ENCODE data around the gene SLC8A2. TPM values are rescaled to one million over a fixed set of nuclear protein-coding genes. Genes with fewer than 3 reads are reported as not detected.

Gene SLC8A2
- total and polyA plus RNA-seq, 2 of the 8 experiments (the other 6 are each of a cell fraction or from before 2014, with no cell fraction given), result 7.3 to 12.4 TPM

DNA sequence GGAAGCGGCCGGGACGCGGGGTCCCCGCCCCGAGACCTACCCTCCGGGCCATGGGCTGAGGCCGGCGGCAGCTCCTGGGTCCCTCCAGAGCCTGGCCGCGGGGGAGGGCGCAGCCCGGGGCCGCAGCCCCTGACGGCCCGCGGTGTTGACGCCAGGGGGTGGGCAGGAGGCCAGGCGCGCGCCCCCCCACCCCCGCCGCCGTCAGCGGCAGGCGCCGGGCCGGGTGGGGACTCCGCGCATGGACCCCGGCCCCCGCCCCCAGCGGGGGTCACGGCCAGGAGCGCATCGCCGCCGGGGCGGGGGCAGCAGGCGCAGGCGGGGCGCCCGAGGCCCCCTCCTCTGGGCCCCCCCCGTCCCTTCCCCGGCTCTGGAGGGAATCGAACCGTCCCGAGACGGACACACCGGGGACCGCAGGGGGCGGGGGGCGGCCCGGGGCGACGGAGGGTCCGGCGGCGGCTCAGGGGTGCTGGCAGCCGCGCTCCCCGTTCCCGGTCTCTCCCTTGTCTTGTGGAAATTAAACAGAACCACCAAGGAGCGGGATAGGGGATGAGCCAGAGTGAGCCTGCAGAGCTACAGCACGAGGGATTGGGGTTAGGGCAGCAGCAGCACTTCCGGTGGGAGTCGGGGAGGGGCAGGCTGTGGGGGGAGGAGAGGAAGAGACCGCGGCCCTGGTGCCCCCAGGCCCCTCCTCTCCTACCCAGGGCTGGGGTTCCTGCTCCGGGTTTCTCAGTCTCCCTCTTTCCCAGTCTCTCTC lies 52.5 kb downstream of the SLC8A2 start, which contains the start of gene MEIS3:
MEIS3 (minus strand) TSS at position 498 of the 754 bp plus-strand sequence; CDS start at position 52, 446 bp downstream.
- Histone ChIP-seq H2BK20ac (ENCODE audit: low read length) (no peak within 1 kb of the TSS), H3K4me2 (ENCODE audit: insufficient read depth in 1 of 2, low read depth in 2 of 2, low read length in 2 of 2) (peak within 1 kb of the TSS; percentile 92 to 96), H4K91ac (replicated peaks; ENCODE audit: insufficient read length, low read length) (no peak within 1 kb of the TSS), H4K20me1 (replicated peaks in 1 of 2; ENCODE audit: control insufficient read depth in 1 of 2, insufficient read depth in 2 of 2, low read length in 2 of 2) (peaks cover 5 to 12% of the 10 kb centered on the region in 2 experiments), H3K27ac (ENCODE audit: low read depth, low read length) (no peak within 1 kb of the TSS), H2AFZ (ENCODE audit: low read length) (no peak within 1 kb of the TSS), H2BK120ac (replicated peaks; ENCODE audit: low read depth, low read length) (no peak within 1 kb of the TSS), H3K23ac (ENCODE audit: insufficient read length) (no peak within 1 kb of the TSS), H2BK5ac (ENCODE audit: low read depth, low read length) (no peak within 1 kb of the TSS), H3K36me3 (ENCODE audit: control insufficient read depth in 2 of 4, insufficient read depth in 4 of 4, low read length in 3 of 4) (no peaks in the 10 kb centered on the region; a peak in 1 of 8 replicates), H2AK5ac (ENCODE audit: low read depth, low read length) (no peak within 1 kb of the TSS), H3K27me3 (replicated peaks in 1 of 4; ENCODE audit: control insufficient read depth in 3 of 4, extremely low read depth in 1 of 4, insufficient read depth in 3 of 4, low read length in 3 of 4) (peaks cover 39 to 81% (median 77%) of the 10 kb centered on the region in 4 experiments), H3K4ac (replicated peaks; ENCODE audit: insufficient read length, low read depth, low read length) (no peak within 1 kb of the TSS), H4K5ac (ENCODE audit: insufficient read length, low read depth, low read length) (no peak within 1 kb of the TSS), H2BK12ac (ENCODE audit: low read depth, low read length) (peak within 1 kb of the TSS; percentile 93; the same call in 1 of the 2 replicates), H3K23me2 (ENCODE audit: low read depth, low read length) (peaks cover 36% of the 10 kb centered on the region), H3K4me3 (ENCODE audit: extremely low read depth in 1 of 4, insufficient read depth in 2 of 4, low read depth in 3 of 4, low read length in 4 of 4) (peak within 1 kb of the TSS; percentile 41 to 75 (median 58)), H3K56ac (replicated peaks; ENCODE audit: insufficient read length, low read depth, low read length) (no peak within 1 kb of the TSS), H3K14ac (ENCODE audit: insufficient read length) (no peak within 1 kb of the TSS), H2BK15ac (ENCODE audit: low read length) (no peak within 1 kb of the TSS), H3K18ac (ENCODE audit: extremely low read depth, low read length) (peak within 1 kb of the TSS; percentile 87), H4K8ac (ENCODE audit: extremely low read depth, insufficient read depth, low read length) (no peak within 1 kb of the TSS; the same call in 1 of the 2 replicates), H3K4me1 (replicated peaks in 1 of 4; ENCODE audit: control insufficient read depth in 3 of 4, insufficient read depth in 4 of 4, low read length in 3 of 4) (peaks cover 6 to 36% (median 19%) of the 10 kb centered on the region in 4 experiments), H3K79me1 (ENCODE audit: low read depth, low read length) (no peaks in the 10 kb centered on the region), H3K9ac (replicated peaks in 1 of 4; ENCODE audit: extremely low read depth in 1 of 4, low read depth in 3 of 4, low read length in 3 of 4) (peak within 1 kb of the TSS in 1 of 4 experiments; percentile 54; a peak in 2 of 7 replicates), H3K79me2 (ENCODE audit: control insufficient read depth in 1 of 2, insufficient read depth in 2 of 2, low read length in 2 of 2) (no peaks in the 10 kb centered on the region), H3K9me3 (ENCODE audit: insufficient read depth in 2 of 2, low read depth in 1 of 2, low read length in 1 of 2) (no peaks in the 10 kb centered on the region)
- DNase-seq (ENCODE audit: low read depth in 1 of 2, low spot score in 2 of 2), result peak in 1 of 2 experiments; percentile 64
- WGBS, 2 experiments (ENCODE audit: extremely low coverage in 1 of 2, insufficient coverage in 1 of 2, insufficient read length in 1 of 2, insufficient replicate concordance in 2 of 2, low coverage in 1 of 2, low lambda C conversion rate in 2 of 2, missing lambda C conversion rate in 1 of 2), result 5% methylated on average over 4 of the region's 70 CpGs; no CpG with 5 or more reads in 1 of the 2 experiments
- 0 out of 4 replicates have a peak, but pooled peaks of 1 of the 2 experiments have one; percentile 16 for TF ChIP-seq SIN3A (conservative IDR thresholded peaks at IDR 0.05 in 1 of 2, IDR thresholded peaks at IDR 0.05 in 1 of 2; ENCODE audit: low read depth in 1 of 2, low read length in 2 of 2)
- 0 out of 2 replicates have a peak, but pooled peaks have one; percentile 29 for TF ChIP-seq TAF1 (IDR thresholded peaks at IDR 0.05; ENCODE audit: low read depth, low read length)
- peak; percentile 31; the same call in 1 of the 2 replicates for TF ChIP-seq GABPA (IDR thresholded peaks at IDR 0.05; ENCODE audit: borderline replicate concordance, insufficient read depth, low read length)
- TF ChIP-seq RBBP5 (IDR thresholded peaks at IDR 0.05; ENCODE audit: borderline replicate concordance, low read depth, low read length), result 0 out of 2 replicates have a peak, but pooled peaks have one; percentile 22
- TF ChIP-seq KDM1A (IDR thresholded peaks at IDR 0.05; ENCODE audit: borderline replicate concordance, low read length), result 0 out of 2 replicates have a peak, but pooled peaks have one; percentile 38
- TF ChIP-seq HDAC2 (IDR thresholded peaks at IDR 0.05; ENCODE audit: borderline replicate concordance in 1 of 2, low read depth in 2 of 2, low read length in 2 of 2), result no peak
- no peak for TF ChIP-seq SUZ12 (IDR thresholded peaks at IDR 0.05; ENCODE audit: low read length)
- ChIA-PET CTCF (ENCODE audit: partially characterized antibody) (interaction anchor here (0.6 to 1.6 kb wide), 5 partner anchors 9 to 101 kb away, joined by 3 to 4 read pairs (median 3); partner anchors contain the start of gene KPTN), POLR2A (ENCODE audit: partially characterized antibody) (interaction anchor here (0.6 to 1.7 kb wide), 11 partner anchors 9 to 1457 kb away, joined by 3 to 7 read pairs (median 4); partner anchors contain the start of gene DHX34)
- no peak for FAIRE-seq
